ENCODE results near the gene EIF4E1B. TPM values are rescaled to one million over a fixed set of nuclear protein-coding genes. Genes with fewer than 3 reads are reported as not detected.

The EIF4E1B gene
- polyA plus RNA-seq, 2 of the 4 experiments (the other 2 are of a cell fraction): not detected

GRCh38 chr5:176595386-176595943, 35.0 kb upstream of the EIF4E1B start:
- FAIRE-seq (no peak), DNase-seq (ENCODE audit: low read depth in 1 of 2, low spot score in 1 of 2) (no peak), ATAC-seq (no peak)
- Histone ChIP-seq H3K27ac (no peak overlapping the region), H3K4me2 (no peak overlapping the region), H3K4me3 (no peak overlapping the region), H3K4me1 (no peaks in the 10 kb centered on the region), H3K9me3 (peaks cover 4% of the 10 kb centered on the region; the same call in 2 of the 3 replicates)
- ChIA-PET CTCF (interaction anchor here (0.6 to 2.2 kb wide), 3 partner anchors 10 to 22 kb away, joined by 3 to 6 read pairs (median 5); no protein-coding TSS in a partner anchor), POLR2A (no interaction called here)
- WGBS (ENCODE audit: missing lambda C conversion rate): 81% methylated on average over 11 of the region's 11 CpGs
- TF ChIP-seq RARB (CRISPR knock-in tag; IDR thresholded peaks at IDR 0.05) (no peak), FOSL2 (IDR thresholded peaks at IDR 0.05) (no peak), FOSL2 (CRISPR knock-in tag; IDR thresholded peaks at IDR 0.05) (no peak), RNF2 (IDR thresholded peaks at IDR 0.05; ENCODE audit: borderline replicate concordance, low read depth) (no peak), RCOR1 (IDR thresholded peaks at IDR 0.05; ENCODE audit: low read depth, low read length) (no peak), HDAC2 (IDR thresholded peaks at IDR 0.05) (no peak), FOXS1 (CRISPR knock-in tag; IDR thresholded peaks at IDR 0.05) (no peak), HMGXB4 (CRISPR knock-in tag; IDR thresholded peaks at IDR 0.05; ENCODE audit: borderline replicate concordance) (no peak), GATA3 (IDR thresholded peaks at IDR 0.05; ENCODE audit: borderline replicate concordance) (no peak), CHD4 (IDR thresholded peaks at IDR 0.05; ENCODE audit: borderline replicate concordance) (no peak), NPAS2 (CRISPR knock-in tag; IDR thresholded peaks at IDR 0.05; ENCODE audit: borderline replicate concordance) (no peak)
- TF ChIP-seq, protein P1, sequence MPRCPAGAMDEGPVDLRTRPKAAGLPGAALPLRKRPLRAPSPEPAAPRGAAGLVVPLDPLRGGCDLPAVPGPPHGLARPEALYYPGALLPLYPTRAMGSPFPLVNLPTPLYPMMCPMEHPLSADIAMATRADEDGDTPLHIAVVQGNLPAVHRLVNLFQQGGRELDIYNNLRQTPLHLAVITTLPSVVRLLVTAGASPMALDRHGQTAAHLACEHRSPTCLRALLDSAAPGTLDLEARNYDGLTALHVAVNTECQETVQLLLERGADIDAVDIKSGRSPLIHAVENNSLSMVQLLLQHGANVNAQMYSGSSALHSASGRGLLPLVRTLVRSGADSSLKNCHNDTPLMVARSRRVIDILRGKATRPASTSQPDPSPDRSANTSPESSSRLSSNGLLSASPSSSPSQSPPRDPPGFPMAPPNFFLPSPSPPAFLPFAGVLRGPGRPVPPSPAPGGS (IDR thresholded peaks at IDR 0.05): no peak

DNA sequence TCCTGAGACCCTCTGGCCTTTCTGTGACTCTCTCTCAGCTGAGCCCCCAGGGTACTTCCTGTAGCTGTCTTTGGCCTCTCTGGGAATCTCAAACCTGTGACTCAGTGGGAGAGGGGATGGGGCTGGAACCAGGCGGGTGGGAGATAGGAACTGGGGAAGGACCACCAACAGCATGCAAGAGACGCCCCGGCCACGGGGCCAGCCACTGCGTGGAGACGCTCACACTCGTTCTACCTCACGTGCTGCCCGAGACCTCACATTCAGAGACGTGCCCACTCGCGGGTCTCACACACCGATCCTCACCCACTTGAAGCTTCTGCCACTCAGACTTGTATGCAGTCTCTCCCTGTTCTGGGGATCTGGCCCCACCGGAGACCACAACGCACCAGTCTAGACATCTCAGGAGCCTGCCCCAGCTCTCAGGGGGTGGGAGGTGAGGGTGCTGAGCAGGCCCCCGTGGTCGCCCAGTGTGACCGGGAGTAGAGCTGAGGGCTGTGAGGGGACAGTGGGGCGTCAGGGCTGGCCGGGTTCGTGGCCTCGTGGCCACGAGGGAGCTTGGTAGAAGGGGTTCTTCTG, 34.3 kb upstream of the EIF4E1B start:
- Histone ChIP-seq H3K9me3 (peaks cover 4% of the 10 kb centered on the region; the same call in 2 of the 3 replicates), H3K4me3 (no peak overlapping the region), H3K27ac (no peak overlapping the region), H3K4me1 (no peaks in the 10 kb centered on the region), H3K4me2 (no peak overlapping the region)
- ChIA-PET POLR2A (no interaction called here), CTCF (interaction anchor here (1.1 to 2.2 kb wide), 3 partner anchors 18 to 54 kb away, joined by 4 to 6 read pairs (median 5); no protein-coding TSS in a partner anchor)
- no peak for ATAC-seq
- TF ChIP-seq FOSL2 (IDR thresholded peaks at IDR 0.05) (no peak), FOSL2 (CRISPR knock-in tag; IDR thresholded peaks at IDR 0.05) (no peak), HOXB13 (CRISPR knock-in tag; IDR thresholded peaks at IDR 0.05; ENCODE audit: low read depth) (no peak), ZSCAN20 (CRISPR knock-in tag; IDR thresholded peaks at IDR 0.05) (no peak), CTCF (IDR thresholded peaks at IDR 0.05) (no peak), ESRRA (IDR thresholded peaks at IDR 0.05; ENCODE audit: borderline replicate concordance, low read length) (no peak), HOXA7 (CRISPR knock-in tag; IDR thresholded peaks at IDR 0.05) (no peak), FOXS1 (CRISPR knock-in tag; IDR thresholded peaks at IDR 0.05) (no peak), KDM1A (IDR thresholded peaks at IDR 0.05; ENCODE audit: low read depth) (no peak), EHMT2 (IDR thresholded peaks at IDR 0.05; ENCODE audit: low read depth) (no peak), E2F6 (IDR thresholded peaks at IDR 0.05; ENCODE audit: borderline replicate concordance, low read depth) (no peak)
- WGBS (ENCODE audit: missing lambda C conversion rate): 90% methylated on average over 23 of the region's 23 CpGs
- no peak for FAIRE-seq
- DNase-seq (ENCODE audit: low read depth in 1 of 2, low spot score in 1 of 2): no peak
